ENCODE data around the gene TMEM9B.

TMEM9B gene

GRCh38 chr11:8930456-8931175, 33.6 kb downstream of the TMEM9B start:
- H3K27me3 Mint-ChIP-seq (ENCODE audit: low read depth): peaks cover 7% of the 10 kb centered on the region
- no peaks in the 10 kb centered on the region for H3K9me3 Mint-ChIP-seq
- no peak overlapping the region for H3K4me3 Mint-ChIP-seq
- TF ChIP-seq, protein P1, sequence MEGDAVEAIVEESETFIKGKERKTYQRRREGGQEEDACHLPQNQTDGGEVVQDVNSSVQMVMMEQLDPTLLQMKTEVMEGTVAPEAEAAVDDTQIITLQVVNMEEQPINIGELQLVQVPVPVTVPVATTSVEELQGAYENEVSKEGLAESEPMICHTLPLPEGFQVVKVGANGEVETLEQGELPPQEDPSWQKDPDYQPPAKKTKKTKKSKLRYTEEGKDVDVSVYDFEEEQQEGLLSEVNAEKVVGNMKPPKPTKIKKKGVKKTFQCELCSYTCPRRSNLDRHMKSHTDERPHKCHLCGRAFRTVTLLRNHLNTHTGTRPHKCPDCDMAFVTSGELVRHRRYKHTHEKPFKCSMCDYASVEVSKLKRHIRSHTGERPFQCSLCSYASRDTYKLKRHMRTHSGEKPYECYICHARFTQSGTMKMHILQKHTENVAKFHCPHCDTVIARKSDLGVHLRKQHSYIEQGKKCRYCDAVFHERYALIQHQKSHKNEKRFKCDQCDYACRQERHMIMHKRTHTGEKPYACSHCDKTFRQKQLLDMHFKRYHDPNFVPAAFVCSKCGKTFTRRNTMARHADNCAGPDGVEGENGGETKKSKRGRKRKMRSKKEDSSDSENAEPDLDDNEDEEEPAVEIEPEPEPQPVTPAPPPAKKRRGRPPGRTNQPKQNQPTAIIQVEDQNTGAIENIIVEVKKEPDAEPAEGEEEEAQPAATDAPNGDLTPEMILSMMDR (IDR thresholded peaks at IDR 0.05; ENCODE audit: unreplicated experiment in 3 of 3): no peak
- no peaks in the 10 kb centered on the region for H3K36me3 Mint-ChIP-seq (ENCODE audit: low read depth)
- H3K4me1 Mint-ChIP-seq: peaks cover 15% of the 10 kb centered on the region
- H3K27ac Mint-ChIP-seq: no peak overlapping the region

DNA sequence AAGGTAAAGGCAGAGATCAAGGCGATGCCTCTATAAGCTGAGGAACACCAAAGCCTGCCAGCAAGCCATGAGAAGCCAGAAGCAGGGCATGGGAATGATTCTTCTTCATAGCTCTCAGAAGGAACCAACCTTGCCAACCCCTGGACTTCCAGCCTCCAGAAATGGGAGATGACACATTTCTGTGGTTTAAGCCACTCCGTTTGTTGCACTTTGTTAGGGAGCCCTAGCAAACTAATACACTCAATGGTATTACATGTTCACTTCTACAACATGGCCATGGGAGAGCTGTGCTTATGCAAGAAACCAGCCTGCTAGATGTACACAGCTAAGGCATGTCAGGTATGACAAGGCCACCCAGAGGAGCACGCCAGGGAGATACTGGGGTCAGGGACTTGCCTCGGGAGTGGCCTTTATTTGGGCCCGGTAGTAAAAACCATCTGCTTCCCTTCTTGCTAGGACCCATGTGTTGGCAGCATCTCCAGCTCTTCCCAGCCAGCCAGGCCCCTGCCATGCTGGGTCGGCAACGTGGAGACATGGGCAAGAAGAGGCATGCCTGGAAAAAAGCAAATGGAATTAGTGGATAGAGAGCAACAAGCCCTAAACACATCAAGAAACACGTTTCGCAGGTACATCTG, 35.1 kb downstream of the TMEM9B start:
- no peak overlapping the region for H3K27ac Mint-ChIP-seq
- peaks cover 7% of the 10 kb centered on the region for H3K27me3 Mint-ChIP-seq (ENCODE audit: low read depth)
- H3K4me3 Mint-ChIP-seq: no peak overlapping the region
- no peaks in the 10 kb centered on the region for H3K9me3 Mint-ChIP-seq
- TF ChIP-seq, protein P1 (IDR thresholded peaks at IDR 0.05; ENCODE audit: unreplicated experiment in 3 of 3): no peak
- H3K36me3 Mint-ChIP-seq (ENCODE audit: low read depth): peaks cover 3% of the 10 kb centered on the region
- peaks cover 4% of the 10 kb centered on the region for H3K4me1 Mint-ChIP-seq

DNA sequence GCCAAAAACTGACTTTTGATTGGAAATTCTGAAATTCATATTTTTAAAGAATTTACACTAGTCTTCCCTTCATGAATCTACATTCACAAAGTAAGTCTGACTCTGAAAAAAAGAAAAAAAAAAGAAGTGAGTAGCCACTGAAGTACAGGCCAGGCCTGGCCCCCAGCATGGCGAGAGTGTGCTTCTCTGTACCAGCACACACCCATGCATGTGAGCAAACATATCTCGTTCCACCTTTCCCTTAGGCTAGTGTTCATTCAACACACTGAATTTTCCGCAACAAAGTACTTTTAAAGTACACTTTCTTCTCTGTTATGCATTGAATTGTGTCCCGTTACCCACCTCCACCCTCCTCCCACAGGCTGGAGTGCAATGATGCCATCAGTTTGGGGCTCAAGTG, 36.0 kb downstream of the TMEM9B start:
- Mint-ChIP-seq H3K4me3 (no peak overlapping the region), H3K27ac (no peak overlapping the region), H3K9me3 (no peaks in the 10 kb centered on the region), H3K27me3 (ENCODE audit: low read depth) (peaks cover 7% of the 10 kb centered on the region), H3K4me1 (peaks cover 4% of the 10 kb centered on the region), H3K36me3 (ENCODE audit: low read depth) (peaks cover 3% of the 10 kb centered on the region)
- TF ChIP-seq, protein P1 (IDR thresholded peaks at IDR 0.05; ENCODE audit: unreplicated experiment in 3 of 3): no peak

DNA sequence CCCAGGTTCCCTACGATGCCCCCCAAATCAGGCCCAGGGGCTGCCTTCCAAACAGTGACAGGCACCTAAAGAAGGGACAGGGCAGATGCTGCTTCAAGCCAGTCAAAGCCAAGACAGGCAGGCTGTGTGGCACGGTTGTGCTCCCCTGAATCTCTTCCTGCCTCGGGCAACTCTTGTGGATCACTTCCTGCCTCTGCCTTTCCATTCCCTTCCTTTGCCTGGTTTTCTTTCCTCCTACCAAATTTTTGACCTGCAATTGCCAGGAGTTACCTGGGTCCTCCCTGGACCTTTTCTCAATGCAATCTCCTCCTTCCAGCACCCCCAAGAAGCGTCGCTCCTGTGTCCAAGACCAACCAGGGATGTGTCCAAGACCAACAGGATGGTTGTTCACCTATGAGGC, 37.0 kb downstream of the TMEM9B start:
- Mint-ChIP-seq H3K4me1 (no peaks in the 10 kb centered on the region), H3K4me3 (no peak overlapping the region), H3K9me3 (no peaks in the 10 kb centered on the region), H3K27me3 (ENCODE audit: low read depth) (peaks cover 3% of the 10 kb centered on the region), H3K27ac (no peak overlapping the region), H3K36me3 (ENCODE audit: low read depth) (peaks cover 7% of the 10 kb centered on the region)
- TF ChIP-seq, protein P1 (IDR thresholded peaks at IDR 0.05; ENCODE audit: unreplicated experiment in 3 of 3): no peak

DNA sequence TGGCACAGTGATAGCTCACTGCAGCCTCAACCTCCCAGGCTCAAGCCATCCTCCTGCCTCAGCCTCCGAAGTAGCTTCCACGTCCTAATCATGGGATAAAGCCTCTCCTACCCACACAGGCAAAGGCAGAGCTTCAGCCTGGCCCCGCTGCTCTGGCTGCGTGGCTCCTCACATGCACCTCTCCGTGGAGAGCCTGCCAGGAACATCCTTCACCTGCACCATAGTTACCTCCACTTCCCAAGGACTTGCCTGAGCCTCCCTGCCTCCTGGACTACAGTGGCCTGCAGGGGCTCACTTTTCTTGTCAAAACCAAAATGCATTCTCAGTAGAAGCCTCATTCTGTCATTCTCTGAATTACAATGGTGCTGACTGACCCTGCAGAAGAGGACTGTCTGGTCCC, 38.0 kb downstream of the TMEM9B start:
- H3K27me3 Mint-ChIP-seq (ENCODE audit: low read depth): peaks cover 3% of the 10 kb centered on the region
- no peaks in the 10 kb centered on the region for H3K9me3 Mint-ChIP-seq
- TF ChIP-seq, protein P1 (IDR thresholded peaks at IDR 0.05; ENCODE audit: unreplicated experiment in 3 of 3): no peak
- no peak overlapping the region for H3K27ac Mint-ChIP-seq
- peaks cover 17% of the 10 kb centered on the region for H3K36me3 Mint-ChIP-seq (ENCODE audit: low read depth)
- H3K4me1 Mint-ChIP-seq: no peaks in the 10 kb centered on the region
- H3K4me3 Mint-ChIP-seq: no peak overlapping the region

GRCh38 chr11:8925711-8926110, 38.5 kb downstream of the TMEM9B start:
- Mint-ChIP-seq H3K4me3 (no peak overlapping the region), H3K27ac (no peak overlapping the region), H3K9me3 (no peaks in the 10 kb centered on the region), H3K4me1 (no peaks in the 10 kb centered on the region), H3K36me3 (ENCODE audit: low read depth) (peaks cover 18% of the 10 kb centered on the region), H3K27me3 (ENCODE audit: low read depth) (peaks cover 3% of the 10 kb centered on the region)
- TF ChIP-seq, protein P1 (IDR thresholded peaks at IDR 0.05; ENCODE audit: unreplicated experiment in 3 of 3): no peak

Data from nephron (organoid).